GM12872 (cell line): ENCODE data around the gene BFSP1.

Experiments used
- CTCF ChIP-seq: IDR thresholded peaks from 3 replicates; pipeline ENCODE4 v1.5.1; 2011; ENCODE audit warnings: low read depth, mild to moderate bottlenecking, low read length, moderate library complexity; ENCODE audit not compliant: insufficient read depth

BFSP1 gene

GRCh38 chr20:17482536-17482935, 48.6 kb downstream of the BFSP1 start:
- TF ChIP-seq CTCF, result no peak

GRCh38 chr20:17481661-17482060, 49.5 kb downstream of the BFSP1 start:
- no peak for TF ChIP-seq CTCF

DNA sequence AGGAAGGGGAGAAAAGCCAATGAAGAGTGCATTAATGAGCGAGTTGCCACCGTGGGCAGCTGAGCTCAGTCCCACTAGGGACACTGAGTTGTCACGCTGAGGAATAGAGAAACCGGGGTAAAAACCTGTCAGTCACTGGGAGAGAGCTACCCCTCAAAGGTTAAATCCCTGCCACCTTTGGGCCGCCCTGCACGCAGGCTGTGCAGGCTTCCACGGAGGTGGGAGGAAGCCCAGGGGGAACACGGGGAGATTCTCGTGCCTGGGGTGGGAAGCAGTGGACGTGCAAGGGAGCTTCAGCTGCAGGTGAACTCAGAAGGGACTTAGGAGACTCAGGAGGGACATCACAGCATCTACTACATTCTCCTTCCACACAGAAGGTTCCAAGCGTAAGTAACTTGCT, 50.5 kb downstream of the BFSP1 start:
- TF ChIP-seq CTCF, result no peak

- no peak for TF ChIP-seq CTCF
Measured at GRCh38 chr20:17479063-17479657, 52.0 kb downstream of the BFSP1 start.

- no peak for TF ChIP-seq CTCF
Measured at GRCh38 chr20:17473659-17474058, 57.5 kb downstream of the BFSP1 start.

GRCh38 chr20:17471606-17472187, 59.5 kb downstream of the BFSP1 start:
- no peak for TF ChIP-seq CTCF

- no peak for TF ChIP-seq CTCF
Measured at GRCh38 chr20:17470973-17471372, 60.2 kb downstream of the BFSP1 start.

GRCh38 chr20:17470521-17470920, 60.7 kb downstream of the BFSP1 start:
- TF ChIP-seq CTCF, result no peak
